Measurements from ENCODE around the gene PAPLN. TPM values are rescaled to one million over a fixed set of nuclear protein-coding genes. Genes with fewer than 3 reads are reported as not detected.

Gene PAPLN
- total and polyA plus RNA-seq, 2 of the 13 experiments (the other 11 are each of a cell fraction or from before 2014, with no cell fraction given) = not detected

- H3K27ac ChIP-seq (ENCODE audit: extremely low read length, insufficient read depth, low read length) = no peak overlapping the region
- WGBS (ENCODE audit: low lambda C conversion rate) = 97% methylated on average over 3 of the region's 3 CpGs
- H3K9ac ChIP-seq (ENCODE audit: insufficient read depth, low read depth, low read length) = no peak overlapping the region
- H3K36me3 ChIP-seq (replicated peaks in 1 of 2; ENCODE audit: control insufficient read depth in 1 of 2, insufficient read depth in 2 of 2, low read length in 2 of 2) = peaks cover 7 to 46% of the 10 kb centered on the region in 2 experiments
- no peaks in the 10 kb centered on the region for H3K79me2 ChIP-seq (ENCODE audit: insufficient read depth, low read length)
- no peak overlapping the region for H3K4me2 ChIP-seq (ENCODE audit: low read depth, low read length)
- no peak overlapping the region for H2AFZ ChIP-seq (ENCODE audit: low read length)
- H3K27me3 ChIP-seq (ENCODE audit: control insufficient read depth in 1 of 2, insufficient read depth in 2 of 2, low read length in 2 of 2) = no peaks in the 10 kb centered on the region
- no peaks in the 10 kb centered on the region for H3K4me1 ChIP-seq (ENCODE audit: insufficient read depth, low read length)
- no peak for DNase-seq (ENCODE audit: low spot score)
- no TSS peak for BruUV-seq (replicated peaks)
- CTCF ChIA-PET (ENCODE audit: low intra/inter-chr PET ratio, low total read pairs) = no interaction called here
- POLR2A ChIA-PET = no interaction called here
- ATAC-seq = no peak
- in situ Hi-C loops (cut with HindIII; ENCODE audit: extremely low pct_ligation_motif_present, low pct_unique_long_range_greater_than_20kb) (no loop called here), intact Hi-C loops (cut with micrococcal nuclease; ENCODE audit: unreplicated experiment) (loop anchor here (10.0 kb wide), 1 partner anchor 55 kb away; the partner anchor contains the start of gene PAPLN)
- no peaks in the 10 kb centered on the region for H3K9me3 ChIP-seq (ENCODE audit: low read length)
- no peak for FAIRE-seq
- H3K4me3 ChIP-seq (replicated peaks in 1 of 3; ENCODE audit: insufficient read depth in 1 of 3, low read depth in 2 of 3, low read length in 3 of 3) = no peak overlapping the region
- H4K20me1 ChIP-seq (ENCODE audit: insufficient read depth, low read length) = 0 out of 2 replicates have a peak, but pooled peaks cover under 1% of the 10 kb centered on the region
- TF ChIP-seq BCLAF1 (IDR thresholded peaks at IDR 0.05) (no peak), TAF15 (IDR thresholded peaks at IDR 0.05; ENCODE audit: low read depth, low read length, poor library complexity, severe bottlenecking) (no peak), ZSCAN20 (CRISPR knock-in tag; IDR thresholded peaks at IDR 0.05; ENCODE audit: borderline replicate concordance) (no peak), ZNF672 (CRISPR knock-in tag; IDR thresholded peaks at IDR 0.05) (no peak), ZSCAN25 (CRISPR knock-in tag; IDR thresholded peaks at IDR 0.05) (no peak), ATF4 (CRISPR knock-in tag; IDR thresholded peaks at IDR 0.05) (no peak), DZIP1 (CRISPR knock-in tag; IDR thresholded peaks at IDR 0.05) (no peak), ZNF256 (CRISPR knock-in tag; conservative IDR thresholded peaks at IDR 0.05) (no peak), ZNF451 (CRISPR knock-in tag; IDR thresholded peaks at IDR 0.05) (no peak), ZNF292 (CRISPR knock-in tag; IDR thresholded peaks at IDR 0.05; ENCODE audit: borderline replicate concordance, low read depth) (no peak), ONECUT2 (CRISPR knock-in tag; IDR thresholded peaks at IDR 0.05) (no peak), SP4 (CRISPR knock-in tag; IDR thresholded peaks at IDR 0.05) (no peak), ZNF720 (CRISPR knock-in tag; IDR thresholded peaks at IDR 0.05) (no peak), SIX4 (CRISPR knock-in tag; IDR thresholded peaks at IDR 0.05) (no peak)
Measured at GRCh38 chr14:73289308-73289707, 52.0 kb downstream of the PAPLN start.
